ENCODE results near the gene RBMX. TPM values are rescaled to one million over a fixed set of nuclear protein-coding genes. Genes with fewer than 3 reads are reported as not detected.

RBMX gene
- total and polyA plus RNA-seq, 2 experiments from 2014 or later: 337 to 601 TPM

GRCh38 chrX:136870064-136870463, 10.5 kb downstream of the RBMX start (continued):
- TF ChIP-seq ZNF331 (CRISPR knock-in tag; IDR thresholded peaks at IDR 0.05; ENCODE audit: low read depth): no peak
- TF ChIP-seq JUNB (IDR thresholded peaks at IDR 0.05; ENCODE audit: unreplicated experiment): no peak
- no peak for TF ChIP-seq POLR2AphosphoS5 (IDR thresholded peaks at IDR 0.05; ENCODE audit: low read depth)
- no peak for TF ChIP-seq ZNF114 (CRISPR knock-in tag; IDR thresholded peaks at IDR 0.05)
- no peak for TF ChIP-seq EZH2 (IDR thresholded peaks at IDR 0.05; ENCODE audit: low read depth, unreplicated experiment)
- no peak for TF ChIP-seq CREB1 (CRISPR knock-in tag; IDR thresholded peaks at IDR 0.05; ENCODE audit: low read depth)
- no peak for TF ChIP-seq STAT1 (IDR thresholded peaks at IDR 0.05; ENCODE audit: unreplicated experiment)
- TF ChIP-seq, protein P1, sequence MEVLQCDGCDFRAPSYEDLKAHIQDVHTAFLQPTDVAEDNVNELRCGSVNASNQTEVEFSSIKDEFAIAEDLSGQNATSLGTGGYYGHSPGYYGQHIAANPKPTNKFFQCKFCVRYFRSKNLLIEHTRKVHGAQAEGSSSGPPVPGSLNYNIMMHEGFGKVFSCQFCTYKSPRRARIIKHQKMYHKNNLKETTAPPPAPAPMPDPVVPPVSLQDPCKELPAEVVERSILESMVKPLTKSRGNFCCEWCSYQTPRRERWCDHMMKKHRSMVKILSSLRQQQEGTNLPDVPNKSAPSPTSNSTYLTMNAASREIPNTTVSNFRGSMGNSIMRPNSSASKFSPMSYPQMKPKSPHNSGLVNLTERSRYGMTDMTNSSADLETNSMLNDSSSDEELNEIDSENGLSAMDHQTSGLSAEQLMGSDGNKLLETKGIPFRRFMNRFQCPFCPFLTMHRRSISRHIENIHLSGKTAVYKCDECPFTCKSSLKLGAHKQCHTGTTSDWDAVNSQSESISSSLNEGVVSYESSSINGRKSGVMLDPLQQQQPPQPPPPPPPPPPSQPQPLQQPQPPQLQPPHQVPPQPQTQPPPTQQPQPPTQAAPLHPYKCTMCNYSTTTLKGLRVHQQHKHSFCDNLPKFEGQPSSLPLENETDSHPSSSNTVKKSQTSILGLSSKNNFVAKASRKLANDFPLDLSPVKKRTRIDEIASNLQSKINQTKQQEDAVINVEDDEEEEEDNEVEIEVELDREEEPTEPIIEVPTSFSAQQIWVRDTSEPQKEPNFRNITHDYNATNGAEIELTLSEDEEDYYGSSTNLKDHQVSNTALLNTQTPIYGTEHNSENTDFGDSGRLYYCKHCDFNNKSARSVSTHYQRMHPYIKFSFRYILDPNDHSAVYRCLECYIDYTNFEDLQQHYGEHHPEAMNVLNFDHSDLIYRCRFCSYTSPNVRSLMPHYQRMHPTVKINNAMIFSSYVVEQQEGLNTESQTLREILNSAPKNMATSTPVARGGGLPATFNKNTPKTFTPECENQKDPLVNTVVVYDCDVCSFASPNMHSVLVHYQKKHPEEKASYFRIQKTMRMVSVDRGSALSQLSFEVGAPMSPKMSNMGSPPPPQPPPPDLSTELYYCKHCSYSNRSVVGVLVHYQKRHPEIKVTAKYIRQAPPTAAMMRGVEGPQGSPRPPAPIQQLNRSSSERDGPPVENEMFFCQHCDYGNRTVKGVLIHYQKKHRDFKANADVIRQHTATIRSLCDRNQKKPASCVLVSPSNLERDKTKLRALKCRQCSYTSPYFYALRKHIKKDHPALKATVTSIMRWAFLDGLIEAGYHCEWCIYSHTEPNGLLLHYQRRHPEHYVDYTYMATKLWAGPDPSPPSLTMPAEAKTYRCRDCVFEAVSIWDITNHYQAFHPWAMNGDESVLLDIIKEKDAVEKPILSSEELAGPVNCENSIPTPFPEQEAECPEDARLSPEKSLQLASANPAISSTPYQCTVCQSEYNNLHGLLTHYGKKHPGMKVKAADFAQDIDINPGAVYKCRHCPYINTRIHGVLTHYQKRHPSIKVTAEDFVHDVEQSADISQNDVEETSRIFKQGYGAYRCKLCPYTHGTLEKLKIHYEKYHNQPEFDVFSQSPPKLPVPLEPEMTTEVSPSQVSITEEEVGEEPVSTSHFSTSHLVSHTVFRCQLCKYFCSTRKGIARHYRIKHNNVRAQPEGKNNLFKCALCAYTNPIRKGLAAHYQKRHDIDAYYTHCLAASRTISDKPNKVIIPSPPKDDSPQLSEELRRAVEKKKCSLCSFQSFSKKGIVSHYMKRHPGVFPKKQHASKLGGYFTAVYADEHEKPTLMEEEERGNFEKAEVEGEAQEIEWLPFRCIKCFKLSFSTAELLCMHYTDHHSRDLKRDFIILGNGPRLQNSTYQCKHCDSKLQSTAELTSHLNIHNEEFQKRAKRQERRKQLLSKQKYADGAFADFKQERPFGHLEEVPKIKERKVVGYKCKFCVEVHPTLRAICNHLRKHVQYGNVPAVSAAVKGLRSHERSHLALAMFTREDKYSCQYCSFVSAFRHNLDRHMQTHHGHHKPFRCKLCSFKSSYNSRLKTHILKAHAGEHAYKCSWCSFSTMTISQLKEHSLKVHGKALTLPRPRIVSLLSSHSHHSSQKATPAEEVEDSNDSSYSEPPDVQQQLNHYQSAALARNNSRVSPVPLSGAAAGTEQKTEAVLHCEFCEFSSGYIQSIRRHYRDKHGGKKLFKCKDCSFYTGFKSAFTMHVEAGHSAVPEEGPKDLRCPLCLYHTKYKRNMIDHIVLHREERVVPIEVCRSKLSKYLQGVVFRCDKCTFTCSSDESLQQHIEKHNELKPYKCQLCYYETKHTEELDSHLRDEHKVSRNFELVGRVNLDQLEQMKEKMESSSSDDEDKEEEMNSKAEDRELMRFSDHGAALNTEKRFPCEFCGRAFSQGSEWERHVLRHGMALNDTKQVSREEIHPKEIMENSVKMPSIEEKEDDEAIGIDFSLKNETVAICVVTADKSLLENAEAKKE (CRISPR knock-in tag; IDR thresholded peaks at IDR 0.05): no peak

DNA sequence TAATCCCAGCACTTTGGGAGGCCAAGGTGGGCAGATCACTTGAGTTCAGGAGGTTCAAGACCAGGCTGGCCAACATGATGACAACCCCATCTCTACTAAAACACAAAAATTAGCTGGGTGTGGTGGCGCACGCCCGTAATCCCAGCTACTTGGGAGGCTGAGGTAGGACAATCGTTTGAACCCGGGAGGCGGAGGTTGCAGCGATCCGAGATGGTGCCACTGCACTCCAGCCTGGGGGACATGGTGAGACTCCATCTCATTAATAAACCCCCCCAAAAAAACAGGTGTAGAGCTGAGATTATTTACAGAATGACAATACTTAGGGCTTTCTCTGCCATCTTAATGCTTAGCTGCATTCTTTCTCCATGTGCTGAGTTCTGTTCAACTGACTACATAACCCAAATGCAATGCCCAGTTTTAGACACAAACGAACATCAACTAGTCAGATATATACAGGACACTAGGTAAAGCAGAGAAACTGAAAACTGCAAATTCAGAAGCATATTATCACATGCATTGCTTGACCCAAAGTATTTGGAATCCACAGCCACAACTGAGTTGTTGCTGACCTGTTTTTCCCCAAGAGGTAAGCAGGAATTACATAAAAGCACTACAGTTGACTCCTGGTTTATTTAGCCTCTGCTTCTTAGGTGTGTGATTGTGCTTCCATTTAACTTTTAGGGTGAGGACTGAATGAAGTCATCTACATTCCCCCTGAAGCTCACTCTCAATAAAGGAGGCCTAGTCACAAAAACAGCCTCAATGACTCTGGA, 12.1 kb downstream of the RBMX start:
- Histone ChIP-seq H3K36me3 (ENCODE audit: insufficient read depth) (peaks cover 34% of the 10 kb centered on the region), H3K4me2 (no peak overlapping the region), H4K20me1 (replicated peaks; ENCODE audit: insufficient read depth) (peaks cover 12% of the 10 kb centered on the region), H3K79me2 (replicated peaks; ENCODE audit: insufficient read depth) (peaks cover 20% of the 10 kb centered on the region), H2AFZ (no peak overlapping the region), H3K27ac (ENCODE audit: low read depth) (peak overlapping the region; percentile 6; the same call in 1 of the 2 replicates), H3K27me3 (ENCODE audit: insufficient read depth) (no peaks in the 10 kb centered on the region), H3K9me2 (ENCODE audit: insufficient read depth) (no peaks in the 10 kb centered on the region), H3K4me3 (no peak overlapping the region), H3K4me1 (ENCODE audit: insufficient read depth) (no peaks in the 10 kb centered on the region), H3F3A (replicated peaks; ENCODE audit: low read depth) (peaks cover 21% of the 10 kb centered on the region; the same call in 1 of the 2 replicates)
- H3K27me3 Mint-ChIP-seq (ENCODE audit: insufficient read depth, low read depth, poor library complexity): peaks cover 3% of the 10 kb centered on the region
- H3K9me3 Mint-ChIP-seq: no peaks in the 10 kb centered on the region
- no peak overlapping the region for H3K4me3 Mint-ChIP-seq
- no peak overlapping the region for H3K27ac Mint-ChIP-seq
- H3K4me1 Mint-ChIP-seq: peaks cover 8% of the 10 kb centered on the region; the same call in 2 of the 3 replicates
- DNase-seq (ENCODE audit: low spot score) (no peak), ATAC-seq (no peak)
- H3K36me3 Mint-ChIP-seq (ENCODE audit: low read depth): peaks cover 80% of the 10 kb centered on the region
- TF ChIP-seq NANOG (IDR thresholded peaks at IDR 0.05; ENCODE audit: borderline replicate concordance): no peak
- TF ChIP-seq, protein P2, sequence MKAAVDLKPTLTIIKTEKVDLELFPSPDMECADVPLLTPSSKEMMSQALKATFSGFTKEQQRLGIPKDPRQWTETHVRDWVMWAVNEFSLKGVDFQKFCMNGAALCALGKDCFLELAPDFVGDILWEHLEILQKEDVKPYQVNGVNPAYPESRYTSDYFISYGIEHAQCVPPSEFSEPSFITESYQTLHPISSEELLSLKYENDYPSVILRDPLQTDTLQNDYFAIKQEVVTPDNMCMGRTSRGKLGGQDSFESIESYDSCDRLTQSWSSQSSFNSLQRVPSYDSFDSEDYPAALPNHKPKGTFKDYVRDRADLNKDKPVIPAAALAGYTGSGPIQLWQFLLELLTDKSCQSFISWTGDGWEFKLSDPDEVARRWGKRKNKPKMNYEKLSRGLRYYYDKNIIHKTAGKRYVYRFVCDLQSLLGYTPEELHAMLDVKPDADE (IDR thresholded peaks at IDR 0.05): no peak
- no peak for TF ChIP-seq CREB1 (CRISPR knock-in tag; IDR thresholded peaks at IDR 0.05; ENCODE audit: low read depth)
- no peak for TF ChIP-seq POLR2AphosphoS5 (IDR thresholded peaks at IDR 0.05; ENCODE audit: low read depth)
- no peak for TF ChIP-seq EZH2phosphoT487 (IDR thresholded peaks at IDR 0.05; ENCODE audit: unreplicated experiment)
- no peak for TF ChIP-seq JUNB (IDR thresholded peaks at IDR 0.05; ENCODE audit: unreplicated experiment)
